PC-9 (cell line): ENCODE data around the gene RNLS.

ENCODE experiments used
- EZH2 ChIP-seq: fragments of 200-600 bp; sonication (generic); IDR thresholded peaks from 2 replicates; pipeline ENCODE4 v1.8.0; 2017; ENCODE audit warnings: antibody characterized with exemption, low read depth
- TF ChIP-seq, protein P1 (sequence below): fragments of 200-600 bp; sonication (generic); conservative IDR thresholded peaks from 2 replicates; pipeline ENCODE4 v1.6.1; 2017; ENCODE audit warnings: mixed run types, antibody characterized with exemption, mild to moderate bottlenecking, moderate library complexity

DNA sequence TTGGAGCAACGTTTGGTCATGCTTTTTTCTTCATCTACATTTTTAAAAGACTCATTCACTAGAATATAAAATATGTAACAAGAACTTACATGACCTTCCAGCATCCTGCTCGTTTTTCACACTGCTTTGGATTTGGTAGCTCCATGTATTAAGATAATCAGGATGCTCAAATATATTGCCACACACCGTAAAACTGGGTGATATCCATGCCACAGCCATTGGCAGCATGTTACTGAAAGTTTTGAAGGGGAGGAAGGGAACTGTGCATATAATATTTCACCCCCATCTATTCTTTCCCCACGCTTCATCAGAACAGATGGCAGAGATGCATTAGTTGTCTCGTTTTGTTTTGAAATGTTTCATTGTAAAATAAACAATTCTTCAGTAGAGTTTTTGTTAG is 158.2 kb downstream of the RNLS start:
- TF ChIP-seq, protein P1, sequence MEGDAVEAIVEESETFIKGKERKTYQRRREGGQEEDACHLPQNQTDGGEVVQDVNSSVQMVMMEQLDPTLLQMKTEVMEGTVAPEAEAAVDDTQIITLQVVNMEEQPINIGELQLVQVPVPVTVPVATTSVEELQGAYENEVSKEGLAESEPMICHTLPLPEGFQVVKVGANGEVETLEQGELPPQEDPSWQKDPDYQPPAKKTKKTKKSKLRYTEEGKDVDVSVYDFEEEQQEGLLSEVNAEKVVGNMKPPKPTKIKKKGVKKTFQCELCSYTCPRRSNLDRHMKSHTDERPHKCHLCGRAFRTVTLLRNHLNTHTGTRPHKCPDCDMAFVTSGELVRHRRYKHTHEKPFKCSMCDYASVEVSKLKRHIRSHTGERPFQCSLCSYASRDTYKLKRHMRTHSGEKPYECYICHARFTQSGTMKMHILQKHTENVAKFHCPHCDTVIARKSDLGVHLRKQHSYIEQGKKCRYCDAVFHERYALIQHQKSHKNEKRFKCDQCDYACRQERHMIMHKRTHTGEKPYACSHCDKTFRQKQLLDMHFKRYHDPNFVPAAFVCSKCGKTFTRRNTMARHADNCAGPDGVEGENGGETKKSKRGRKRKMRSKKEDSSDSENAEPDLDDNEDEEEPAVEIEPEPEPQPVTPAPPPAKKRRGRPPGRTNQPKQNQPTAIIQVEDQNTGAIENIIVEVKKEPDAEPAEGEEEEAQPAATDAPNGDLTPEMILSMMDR: no peak
- TF ChIP-seq EZH2: no peak
